Fibroblast of the aortic adventitia (primary cell): Measurements from ENCODE around the gene NDUFAF3. TPM values are rescaled to one million over a fixed set of nuclear protein-coding genes. Genes with fewer than 3 reads are reported as not detected.

Experiments
- DNase-seq: peaks from one replicate; pipeline ENCODE4 v3.0.0-alpha.2; 2010; ENCODE audit warnings: low read depth
- H3K4me3 ChIP-seq: 2 replicates; pipeline ENCODE4 v1.5.1; 2011; ENCODE audit warnings: low read depth, mild to moderate bottlenecking, control low read depth, low read length, moderate library complexity
- CTCF ChIP-seq: IDR thresholded peaks from 2 replicates; pipeline ENCODE4 v1.5.1; 2011; ENCODE audit warnings: mild to moderate bottlenecking, low read length, control low read depth, inconsistent platforms; ENCODE audit not compliant: insufficient read depth
- total RNA-seq: library from RNA; depleted of rRNA; stranded (reverse); fragments of >200 nt; gene quantifications from 2 replicates; pipeline ENCODE4 v1.2.3, GENCODE V29; 2012; ENCODE audit warnings: low replicate concordance

Gene NDUFAF3
- total RNA-seq, 1 donor, result 41.0 TPM

- H3K4me3 ChIP-seq, result no peak overlapping the region
- TF ChIP-seq CTCF, result no peak
- no peak for DNase-seq
Observed at GRCh38 chr3:49015072-49015471, 6.8 kb upstream of the NDUFAF3 start.

- H3K4me3 ChIP-seq, result no peak overlapping the region
- no peak for DNase-seq
- TF ChIP-seq CTCF, result no peak
Observed at GRCh38 chr3:49015765-49016164, 6.2 kb upstream of the NDUFAF3 start.

GRCh38 chr3:49016414-49017228 is 5.3 kb upstream of the NDUFAF3 start:
- peak overlapping the region; percentile 80 for H3K4me3 ChIP-seq
- no peak for DNase-seq
- no peak for TF ChIP-seq CTCF

GRCh38 chr3:49017229-49017970 is 4.5 kb upstream of the NDUFAF3 start:
- peak overlapping the region; percentile 80 for H3K4me3 ChIP-seq
- TF ChIP-seq CTCF, result no peak
- DNase-seq, result no peak

- peak; percentile 51 for DNase-seq
- peak within 1 kb of the TSS; percentile 80 for H3K4me3 ChIP-seq
- TF ChIP-seq CTCF, result no peak
Observed at GRCh38 chr3:49017971-49018706, 3.8 kb upstream of the NDUFAF3 start, which contains the start of gene DALRD3. DALRD3 (minus strand) TSS chr3:49018580; CDS start chr3:49018564, 16 bp downstream.

GRCh38 chr3:49018707-49019006 is 3.3 kb upstream of the NDUFAF3 start:
- H3K4me3 ChIP-seq, result peak overlapping the region; percentile 80
- no peak for DNase-seq
- TF ChIP-seq CTCF, result no peak
